NAMALWA (cell line): ENCODE results near the gene SEMA7A.
"Not testable (repeated sequence)": the region's sequence is repeated elsewhere in the genome, so short reads cannot be mapped to it uniquely, and the experiment has no call there.

Experiments used
- DNase-seq: peaks from one replicate; pipeline ENCODE4 v3.0.0-alpha.2; 2015; ENCODE audit warnings: low spot score

Gene SEMA7A

GRCh38 chr15:74399511-74400312 lies 34.0 kb downstream of the SEMA7A start:
- no peak for DNase-seq

GRCh38 chr15:74399100-74399499 lies 34.7 kb downstream of the SEMA7A start:
- DNase-seq: no peak

- no peak for DNase-seq
Observed at GRCh38 chr15:74398183-74398582, 35.6 kb downstream of the SEMA7A start.

- DNase-seq: peak; percentile 40
Observed at GRCh38 chr15:74397239-74398068, 36.3 kb downstream of the SEMA7A start.

- DNase-seq: peak; percentile 39
Observed at GRCh38 chr15:74396445-74397238, 37.1 kb downstream of the SEMA7A start.

GRCh38 chr15:74396146-74396438 lies 37.7 kb downstream of the SEMA7A start:
- no peak for DNase-seq

GRCh38 chr15:74395319-74396145 lies 38.2 kb downstream of the SEMA7A start:
- DNase-seq: no peak

GRCh38 chr15:74394090-74394846 lies 39.5 kb downstream of the SEMA7A start:
- no peak for DNase-seq

GRCh38 chr15:74393423-74393822 lies 40.3 kb downstream of the SEMA7A start:
- no peak for DNase-seq

GRCh38 chr15:74392902-74393301 lies 40.9 kb downstream of the SEMA7A start:
- no peak for DNase-seq

GRCh38 chr15:74392451-74392830 lies 41.3 kb downstream of the SEMA7A start:
- no peak for DNase-seq

GRCh38 chr15:74391582-74392450 lies 41.9 kb downstream of the SEMA7A start:
- no peak for DNase-seq

GRCh38 chr15:74390647-74391288 lies 43.0 kb downstream of the SEMA7A start:
- no peak for DNase-seq

GRCh38 chr15:74390049-74390646 lies 43.6 kb downstream of the SEMA7A start:
- not testable (repeated sequence) for DNase-seq

- DNase-seq: no peak
Observed at GRCh38 chr15:74389241-74390048, 44.3 kb downstream of the SEMA7A start.

GRCh38 chr15:74388363-74388951 lies 45.3 kb downstream of the SEMA7A start:
- no peak for DNase-seq

- DNase-seq: no peak
Observed at GRCh38 chr15:74387621-74388362, 46.0 kb downstream of the SEMA7A start.
